HL-60/S4 treated with phorbol 12-myristate 13-acetate at 8.2 ng/mL for 4 days and 3 days (cell line): ENCODE results near the gene CHAC2.
"Not testable (repeated sequence)": the region's sequence is repeated elsewhere in the genome, so short reads cannot be mapped to it uniquely, and the experiment has no call there.

ENCODE experiments used
- in situ Hi-C: fragments of 300-500 bp; cut with MboI; formaldehyde crosslinking; loops from 2 replicates; pipeline ENCODE4 v1.15.0; 2022; ENCODE audit warnings: low sequenced_read_pairs

The CHAC2 gene

DNA sequence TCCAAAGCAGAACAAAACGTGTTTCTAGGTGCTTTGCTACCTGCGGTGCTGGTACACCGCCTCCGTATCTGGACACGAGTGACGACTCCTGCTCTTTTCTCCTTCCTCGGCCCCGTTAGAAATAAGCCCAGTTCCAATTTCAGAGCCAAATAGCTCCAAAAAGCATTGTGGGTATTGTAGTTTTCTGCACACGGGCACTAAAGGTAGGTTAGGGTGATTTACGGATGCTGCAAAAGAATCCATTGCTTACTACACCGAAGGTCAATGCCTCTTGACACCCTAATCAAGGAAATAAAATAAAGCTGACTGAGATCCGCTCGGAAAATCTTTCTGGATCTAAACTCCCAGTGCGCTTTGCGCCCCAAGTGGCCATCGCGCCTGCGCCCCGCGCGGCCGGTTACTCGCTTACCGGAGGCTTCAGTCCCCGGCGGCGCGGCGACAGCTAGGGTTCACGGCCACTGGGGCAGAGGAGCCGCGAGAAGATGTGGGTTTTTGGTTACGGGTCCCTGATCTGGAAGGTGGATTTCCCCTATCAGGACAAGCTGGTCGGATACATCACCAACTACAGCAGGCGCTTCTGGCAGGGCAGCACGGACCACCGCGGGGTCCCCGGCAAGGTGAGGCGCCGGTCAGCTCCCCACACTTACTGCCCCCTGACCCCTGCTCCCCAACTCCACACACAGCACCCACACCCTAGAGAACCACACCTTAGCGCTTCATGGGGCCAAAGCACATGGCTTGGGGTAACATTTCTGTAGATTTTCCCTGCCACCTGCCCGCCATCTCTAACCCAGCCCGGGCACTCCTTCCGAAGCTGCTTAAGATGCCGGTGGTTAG is at the start of gene CHAC2:
Gene CHAC2 (plus strand): TSS at position 400 of the 837 bp plus-strand sequence. CDS start 83 bp downstream, at position 483.
- in situ Hi-C loops = no loop called here

DNA sequence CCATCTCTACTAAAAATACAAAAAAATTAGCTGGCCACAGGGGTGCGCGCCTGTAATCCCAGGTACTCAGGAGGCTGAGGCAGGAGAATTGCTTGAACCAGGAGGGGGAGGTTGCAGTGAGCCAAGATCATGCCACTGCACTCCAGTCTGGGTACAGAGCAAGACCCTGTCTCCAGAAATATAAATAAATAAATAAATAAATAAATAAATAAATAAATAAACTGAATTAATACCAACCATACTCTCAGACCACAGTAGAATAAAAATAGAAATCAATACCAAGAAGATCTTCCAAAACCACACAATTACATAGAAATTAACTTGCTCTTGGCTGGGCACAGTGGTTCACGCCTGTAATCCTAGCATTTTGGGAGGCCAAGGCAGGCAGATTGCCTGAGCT is 46.7 kb upstream of the CHAC2 start:
- in situ Hi-C loops = not testable (repeated sequence)

DNA sequence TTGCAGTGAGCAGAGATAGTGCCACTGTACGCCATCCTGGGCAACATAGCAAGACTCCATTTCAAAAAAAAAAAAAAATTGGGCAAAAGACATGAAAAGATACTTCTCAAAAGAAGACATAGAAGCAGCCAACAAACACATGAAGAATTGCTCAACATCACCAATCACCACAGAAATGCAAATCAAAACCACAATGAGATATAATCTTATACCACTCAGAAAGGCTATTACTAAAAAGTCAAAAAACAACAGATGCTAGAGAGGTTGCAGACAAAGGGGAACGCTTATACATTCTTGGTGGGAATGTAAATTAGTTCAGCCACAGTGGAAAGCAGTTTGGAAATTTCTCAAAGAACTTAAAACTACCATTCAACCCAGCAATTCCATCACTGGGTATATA is 43.1 kb upstream of the CHAC2 start:
- in situ Hi-C loops = no loop called here

DNA sequence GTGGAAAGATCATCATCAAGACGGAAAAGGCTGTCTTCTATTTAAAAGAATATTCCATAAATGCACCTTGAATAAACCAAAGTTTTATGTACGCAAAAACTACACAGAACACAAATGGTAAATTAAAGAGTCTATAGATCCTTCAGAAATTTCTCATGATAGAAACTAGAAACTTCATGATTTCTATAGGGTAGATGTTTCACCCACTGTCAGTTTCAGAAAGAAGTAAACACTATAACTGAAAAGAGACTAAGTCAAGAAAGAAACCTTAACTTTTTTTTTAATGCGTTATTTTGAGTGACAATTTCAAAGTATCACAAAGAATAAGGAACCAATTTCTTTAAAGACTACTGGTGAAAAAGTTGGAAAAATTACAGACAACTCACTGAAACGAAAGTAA is 41.9 kb upstream of the CHAC2 start:
- in situ Hi-C loops = no loop called here

DNA sequence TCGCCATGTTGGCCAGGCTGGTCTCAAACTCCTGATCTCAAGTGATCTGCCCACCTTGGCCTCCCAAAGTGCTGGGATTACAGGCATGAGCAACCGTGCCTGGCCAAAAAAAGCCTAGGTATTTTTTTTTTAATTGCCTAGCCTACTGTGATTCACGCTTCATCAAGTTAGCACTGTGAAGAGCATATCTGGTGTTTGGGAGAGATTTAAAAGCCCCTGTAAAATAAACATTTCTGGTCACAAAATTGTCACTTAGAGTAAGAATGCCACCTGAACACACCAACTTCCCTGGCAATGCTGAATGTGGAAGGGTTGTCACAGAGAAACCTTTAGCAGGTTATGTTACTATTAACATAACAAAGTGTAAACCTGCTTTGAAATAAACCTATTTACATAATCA is 39.7 kb upstream of the CHAC2 start:
- in situ Hi-C loops = no loop called here

DNA sequence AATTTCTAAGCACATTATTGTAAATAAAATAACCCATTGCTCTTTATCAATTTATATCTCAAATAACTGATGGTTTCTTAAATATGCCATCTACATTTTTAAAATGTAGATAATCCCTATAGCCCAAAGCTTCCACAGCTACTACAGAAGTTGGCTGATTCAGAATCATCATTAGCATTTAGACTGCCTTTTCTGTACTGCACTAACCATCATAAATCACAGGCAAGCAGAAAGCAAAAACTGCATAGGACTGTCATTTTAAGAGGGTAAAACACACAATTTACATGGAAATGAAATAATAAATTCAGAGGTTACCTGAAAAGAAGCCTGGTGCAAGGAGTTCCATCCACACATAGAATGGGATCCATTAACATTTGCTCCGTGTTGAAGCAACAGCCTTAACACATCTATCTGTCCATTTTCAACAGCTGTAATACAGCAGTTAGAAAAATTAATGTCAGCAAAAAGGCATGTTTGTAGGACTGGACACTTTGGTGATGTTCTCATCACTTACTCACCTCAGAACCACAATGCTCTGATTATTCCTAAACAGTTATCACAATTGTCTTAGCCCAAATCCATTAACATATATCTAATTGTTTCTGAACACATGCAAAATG is 38.4 kb upstream of the CHAC2 start:
- in situ Hi-C loops = no loop called here

DNA sequence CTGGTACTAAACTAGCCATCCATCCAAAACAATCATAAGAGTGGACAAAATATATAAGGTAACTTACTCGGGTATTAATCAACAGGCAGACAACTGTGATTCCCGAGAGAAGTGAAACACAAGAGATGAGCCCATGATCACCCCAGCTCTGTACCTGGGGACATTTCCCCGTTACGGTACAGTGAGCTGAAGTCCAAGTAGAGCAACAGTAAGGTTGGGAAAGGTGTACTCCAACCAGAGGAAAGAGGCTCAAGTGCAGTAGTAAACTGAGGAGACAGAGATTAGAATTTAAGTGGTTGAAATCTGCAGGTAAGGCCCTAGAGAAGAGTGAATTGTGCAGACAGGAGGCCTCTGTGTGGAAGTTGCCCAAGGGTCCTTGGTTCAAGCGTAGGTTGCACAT is 30.5 kb upstream of the CHAC2 start:
- in situ Hi-C loops = no loop called here

DNA sequence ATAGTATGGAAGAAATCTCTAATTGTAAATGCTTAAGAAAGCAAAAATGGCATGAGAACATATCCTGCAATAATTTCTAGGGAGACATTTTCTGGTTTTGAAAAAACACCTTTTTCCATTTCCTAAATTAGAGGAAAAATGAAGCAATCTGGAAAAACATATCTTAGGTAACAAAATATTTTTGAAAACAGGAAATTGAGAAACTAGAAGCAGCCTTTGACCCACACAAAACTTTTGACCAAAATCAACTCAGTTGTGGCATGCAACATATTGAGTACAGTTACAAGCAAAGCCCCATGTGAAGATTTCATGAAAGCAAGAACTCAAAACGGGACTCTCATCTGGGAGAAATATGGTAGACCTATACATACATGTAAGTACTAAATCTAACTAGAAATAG is 28.6 kb upstream of the CHAC2 start:
- in situ Hi-C loops = no loop called here

DNA sequence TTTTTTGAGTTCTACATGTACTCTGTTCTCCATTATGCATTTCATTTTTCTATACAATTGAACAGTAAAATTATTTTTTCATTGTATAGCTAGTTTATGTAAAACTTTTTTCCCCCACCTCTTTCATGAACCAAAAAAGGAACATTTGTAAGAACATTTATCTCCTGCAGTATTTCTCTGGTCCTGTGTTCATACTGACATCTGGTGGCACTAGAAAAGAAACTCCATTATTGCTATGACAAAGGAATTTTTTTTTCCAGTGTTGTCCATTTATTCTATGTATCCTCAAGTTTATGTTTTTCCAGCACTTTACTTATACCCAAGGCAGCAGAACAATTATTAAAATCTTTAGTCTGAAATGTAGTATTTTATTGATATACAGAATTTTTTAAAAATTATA is 27.4 kb upstream of the CHAC2 start:
- in situ Hi-C loops = no loop called here

DNA sequence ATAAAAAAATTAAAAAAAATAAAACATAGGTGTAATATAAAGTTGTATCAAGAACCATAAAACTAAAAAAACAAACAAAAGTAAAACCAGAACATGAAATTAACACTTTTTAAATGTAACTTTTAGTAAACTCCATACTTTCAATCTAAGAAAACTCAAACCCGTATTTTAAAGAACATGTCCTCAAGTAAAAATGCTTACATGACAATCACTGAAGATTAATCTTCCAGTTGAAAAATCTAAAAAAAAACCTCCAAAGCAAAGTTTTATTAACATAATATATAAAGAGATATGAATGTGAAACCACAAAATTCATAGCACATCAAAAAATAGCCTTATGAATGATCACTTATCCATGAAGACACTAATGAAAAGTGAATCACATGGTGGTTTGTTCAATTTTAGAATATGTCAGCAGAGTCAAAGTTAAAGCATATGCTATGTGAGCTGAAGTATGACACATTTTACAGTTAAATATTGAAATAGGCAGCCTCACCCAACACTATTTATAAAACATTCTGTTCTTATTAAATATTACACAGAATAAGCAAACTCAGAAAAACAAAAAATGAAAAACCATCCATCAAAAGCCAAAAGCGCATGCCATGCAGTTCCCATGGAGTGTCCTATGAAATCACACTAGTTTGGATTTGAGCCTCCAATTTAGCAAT is 23.1 kb upstream of the CHAC2 start:
- in situ Hi-C loops = no loop called here

DNA sequence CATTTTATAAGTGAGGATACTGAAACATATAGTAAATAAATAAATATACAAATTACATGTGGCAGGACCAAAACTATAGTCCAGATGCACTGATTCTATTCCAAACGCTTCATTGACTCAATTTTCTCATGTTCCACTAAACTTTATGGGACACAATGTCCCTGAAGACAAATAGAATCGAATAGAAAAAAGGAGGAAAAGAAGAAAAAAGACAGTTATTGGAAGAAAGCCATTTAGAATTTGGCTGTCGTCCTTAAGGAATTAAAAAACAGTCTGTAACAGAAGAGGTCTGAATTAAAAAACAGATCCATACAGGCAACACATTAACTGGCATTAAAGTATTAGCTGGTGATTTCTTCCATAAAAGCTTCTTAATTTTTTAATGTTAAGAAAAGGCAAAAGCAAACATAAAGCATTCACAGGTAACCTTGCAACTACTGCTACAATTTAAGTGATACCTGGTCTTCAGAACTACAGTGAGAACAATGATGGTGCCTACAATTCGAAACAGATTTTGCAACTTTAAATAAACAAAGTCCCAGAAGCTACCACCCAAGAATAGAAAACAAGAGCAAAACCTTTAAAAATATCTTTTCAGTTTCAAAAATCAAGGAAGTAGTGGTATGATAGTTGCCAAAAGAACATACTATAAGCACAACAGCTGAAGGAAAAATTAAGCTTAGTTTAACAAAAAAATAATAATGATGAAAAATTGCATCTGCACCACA is 17.4 kb upstream of the CHAC2 start:
- in situ Hi-C loops = no loop called here

DNA sequence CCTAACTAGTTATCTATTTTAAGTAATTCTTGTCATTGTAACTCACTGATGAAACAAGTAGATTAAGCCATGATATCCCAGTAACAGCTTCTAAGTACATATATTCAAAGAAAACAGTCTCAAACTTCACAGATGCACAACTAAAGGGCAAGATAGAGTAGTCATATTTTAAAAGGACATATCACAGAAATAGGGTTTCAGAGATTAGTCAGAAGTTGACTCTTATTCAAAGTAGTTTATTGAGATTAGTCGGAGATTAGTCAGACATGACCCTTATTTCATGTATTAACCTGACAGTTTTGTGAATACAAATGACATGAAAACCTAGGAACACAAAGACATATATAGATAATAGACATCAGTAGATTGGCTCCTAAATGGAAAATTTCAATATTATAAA is 15.9 kb upstream of the CHAC2 start:
- in situ Hi-C loops = no loop called here

DNA sequence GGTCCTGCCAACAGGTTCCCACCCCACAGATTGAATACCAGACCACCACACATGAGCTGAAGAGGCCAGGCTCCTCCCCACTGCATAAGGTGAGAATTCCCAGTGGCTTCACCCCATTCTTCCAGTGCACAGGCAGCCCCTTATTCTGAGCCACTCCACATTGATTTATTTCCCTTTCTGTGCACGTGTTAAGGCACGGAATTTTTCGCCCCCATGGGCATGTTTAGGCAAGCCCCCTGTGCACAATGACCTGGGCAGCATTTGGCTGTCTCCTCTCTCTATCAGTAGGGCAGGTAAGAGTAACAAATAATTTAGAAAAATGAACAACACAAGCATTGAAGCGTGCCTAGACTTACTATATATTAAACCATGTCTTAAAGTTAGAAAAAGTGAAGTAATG is 15.2 kb upstream of the CHAC2 start:
- in situ Hi-C loops = no loop called here

DNA sequence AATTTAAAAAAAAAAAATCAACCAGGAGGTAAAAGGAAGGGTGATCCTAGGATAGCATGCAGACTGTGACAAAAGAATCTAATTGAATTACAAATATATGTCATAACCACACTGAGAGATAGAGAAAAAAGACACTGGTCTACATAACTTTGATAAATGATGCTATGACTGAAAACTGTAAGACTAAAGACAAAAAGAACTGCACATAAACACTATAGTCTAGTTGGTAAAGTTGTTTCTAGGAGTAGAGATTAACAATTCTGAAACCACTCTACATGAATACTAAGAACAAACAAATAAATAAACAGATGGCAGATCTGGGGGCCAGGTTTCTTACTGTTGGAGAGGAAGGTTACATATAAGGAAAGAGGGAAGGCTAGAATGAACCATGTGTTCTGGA is 14.6 kb upstream of the CHAC2 start:
- in situ Hi-C loops = no loop called here

DNA sequence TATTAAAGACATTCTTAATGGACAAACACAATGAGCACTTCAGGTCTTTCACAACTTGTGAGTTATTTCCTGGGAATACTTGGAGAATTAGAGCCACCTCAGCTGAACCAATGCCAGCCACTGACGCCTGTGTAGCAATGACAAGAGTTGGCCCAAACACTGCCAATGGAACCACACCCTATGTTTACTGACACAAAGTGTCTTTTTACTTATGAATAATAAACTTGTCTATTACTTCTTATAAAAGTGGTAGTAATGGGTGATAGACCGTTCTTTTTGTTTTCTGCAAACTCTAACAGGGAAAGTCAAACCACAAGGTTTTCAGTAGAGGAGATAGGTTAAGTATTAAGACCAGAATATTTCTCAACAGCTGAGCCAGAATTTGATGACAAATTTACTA is 12.5 kb upstream of the CHAC2 start:
- in situ Hi-C loops = no loop called here

DNA sequence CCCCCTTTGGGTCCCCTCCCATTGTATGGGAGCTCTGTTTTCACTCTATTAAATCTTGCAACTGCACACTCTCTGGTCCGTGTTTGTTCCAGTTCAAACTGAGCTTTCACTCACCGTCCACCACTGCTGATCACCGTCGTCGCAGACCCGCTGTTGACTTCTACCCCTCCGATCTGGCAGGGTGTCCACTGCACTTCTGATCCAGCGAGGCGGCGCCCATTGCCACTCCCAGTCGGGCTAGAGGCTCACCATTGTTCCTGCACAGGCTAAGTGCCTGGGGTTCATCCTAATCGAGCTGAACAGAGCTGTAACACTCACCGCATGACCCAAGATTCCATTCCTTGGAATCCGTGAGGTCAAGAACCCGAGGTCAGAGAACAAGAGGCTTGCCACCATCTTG is 11.0 kb upstream of the CHAC2 start:
- in situ Hi-C loops = no loop called here

DNA sequence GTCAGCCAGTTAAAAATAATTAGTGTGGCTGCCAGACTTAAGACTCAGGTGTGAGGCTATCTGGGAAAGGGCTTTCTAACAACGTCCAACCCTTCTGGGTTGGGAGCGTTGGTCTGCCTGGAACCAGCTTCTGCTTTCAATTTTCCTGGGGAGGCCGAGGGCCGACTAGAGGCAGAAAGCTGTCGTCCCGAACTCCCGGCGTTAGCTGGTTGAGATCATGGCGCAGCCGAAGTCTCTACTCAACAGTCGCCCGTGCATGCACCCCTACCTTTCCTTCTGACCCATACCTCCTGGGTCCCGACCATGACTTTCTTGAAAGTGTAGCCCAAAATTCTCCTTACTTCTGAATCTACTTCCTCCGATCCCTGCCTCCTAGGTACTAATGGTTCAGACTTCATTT is 10.4 kb upstream of the CHAC2 start:
- in situ Hi-C loops = not testable (repeated sequence)

DNA sequence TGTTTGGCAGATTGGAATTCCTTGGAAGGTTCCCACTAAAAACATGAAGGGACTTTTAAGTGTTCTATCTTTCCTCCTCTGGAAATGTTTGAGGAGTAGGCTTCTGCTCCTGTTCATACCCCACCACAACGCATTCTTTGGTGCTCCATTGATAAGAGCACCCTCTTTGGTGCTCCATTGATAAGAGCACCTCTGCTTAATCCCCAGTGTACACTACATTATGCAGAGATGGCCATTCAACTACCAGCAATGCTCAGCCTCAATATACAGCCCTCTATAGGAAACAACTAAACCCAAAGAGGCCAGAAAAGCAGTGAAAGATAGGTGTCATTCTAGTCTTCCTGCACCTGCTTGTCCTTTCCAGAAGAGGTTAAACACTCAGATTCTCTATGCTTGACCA is 1.8 kb upstream of the CHAC2 start:
- in situ Hi-C loops = no loop called here

DNA sequence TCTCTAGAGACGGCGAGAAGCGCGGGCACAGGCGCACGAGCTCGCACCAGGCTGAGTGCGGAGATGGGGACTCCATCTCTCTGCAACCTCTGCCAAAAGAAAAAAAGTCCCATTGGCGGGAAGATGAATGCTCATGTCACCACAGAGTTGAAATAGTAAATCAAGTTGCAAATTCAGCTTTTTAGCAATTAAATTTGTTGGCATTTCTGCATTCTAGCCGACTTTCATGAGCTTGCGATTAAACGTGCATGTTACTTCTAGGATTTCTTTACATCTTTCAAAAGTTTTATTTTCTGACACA is 588 bp downstream of the CHAC2 start:
- in situ Hi-C loops = no loop called here

DNA sequence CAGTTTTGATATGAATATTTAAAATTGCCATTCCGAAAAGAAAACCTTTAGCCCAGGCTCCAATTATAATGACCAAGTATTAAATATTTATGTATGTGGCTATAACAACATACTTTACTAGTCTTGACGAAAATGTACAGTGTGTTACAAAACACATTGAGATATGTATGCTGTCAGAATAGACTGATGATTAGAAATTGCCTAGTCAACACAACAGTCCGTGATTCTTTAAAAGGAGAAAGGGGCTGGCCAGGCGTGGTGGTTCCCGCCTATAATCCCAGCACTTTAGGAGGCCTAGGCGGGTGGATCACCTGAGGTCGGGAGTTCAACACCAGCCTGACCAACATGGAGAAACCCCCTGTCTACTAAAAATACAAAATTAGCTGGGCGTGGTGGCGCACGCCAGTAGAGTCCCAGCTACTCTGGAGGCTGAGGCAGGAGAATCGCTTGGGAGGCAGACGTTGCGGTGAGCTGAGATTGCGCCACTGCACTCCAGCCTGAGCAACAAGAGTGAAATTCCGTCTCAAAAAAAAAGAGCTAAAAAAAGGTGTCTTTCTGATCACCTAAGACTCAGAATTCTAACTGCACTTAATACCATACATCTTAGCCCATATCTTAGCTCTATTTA is 1.8 kb downstream of the CHAC2 start:
- in situ Hi-C loops = no loop called here

DNA sequence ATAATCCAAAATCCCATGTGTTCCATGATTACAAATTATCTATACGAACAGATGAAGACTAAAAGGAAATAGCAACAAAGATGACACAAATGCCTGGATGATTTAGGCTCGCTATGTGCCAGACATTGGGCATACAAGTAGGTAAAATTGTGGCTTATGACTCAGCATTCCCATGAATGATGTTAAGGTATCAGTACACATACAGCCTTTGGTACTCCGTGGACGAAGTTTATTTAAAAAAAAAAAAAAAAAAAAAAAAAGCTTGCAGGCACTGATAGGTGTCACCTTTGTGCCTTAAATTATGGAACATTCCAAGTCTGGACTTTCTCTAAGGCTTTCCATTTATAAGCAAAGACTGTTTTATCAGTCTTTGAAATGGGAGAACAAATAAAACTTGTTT is 2.7 kb downstream of the CHAC2 start:
- in situ Hi-C loops = no loop called here
